ENCODE results near the gene ZNHIT1.

- no peak for TF ChIP-seq CTCF (IDR thresholded peaks at IDR 0.05)
- TF ChIP-seq POLR2A (IDR thresholded peaks at IDR 0.05), result no peak
Observed at GRCh38 chr7:101200504-101200861, 17.5 kb upstream of the ZNHIT1 start.
